Activated CD8-positive, alpha-beta memory T cell treated with anti-CD3 and anti-CD28 coated beads for 48 hours (primary cell): ENCODE measurements around the gene FAM114A2.
"Not testable (repeated sequence)": the region's sequence is repeated elsewhere in the genome, so short reads cannot be mapped to it uniquely, and the experiment has no call there.

Experiments
- DNase-seq, 3 experiments: peaks; one replicate each; pipeline ENCODE4 v3.0.0-alpha.2; 2020; ENCODE audit warnings: low read depth in 2 of 3, low spot score in 2 of 3

Gene FAM114A2

GRCh38 chr5:154049636-154050035 is 10.9 kb upstream of the FAM114A2 start:
- no peak for DNase-seq

GRCh38 chr5:154047324-154047723 is 8.6 kb upstream of the FAM114A2 start:
- DNase-seq, result no peak

- no peak for DNase-seq
Observed at GRCh38 chr5:154046486-154046885, 7.8 kb upstream of the FAM114A2 start.

GRCh38 chr5:154044581-154044980 is 5.9 kb upstream of the FAM114A2 start:
- DNase-seq, result no peak

GRCh38 chr5:154044099-154044498 is 5.4 kb upstream of the FAM114A2 start:
- no peak for DNase-seq

- no peak for DNase-seq
Observed at GRCh38 chr5:154042766-154043165, 4.1 kb upstream of the FAM114A2 start.

- DNase-seq, result no peak
Observed at GRCh38 chr5:154039458-154039829, 734 bp upstream of the FAM114A2 start.

GRCh38 chr5:154038261-154038706 is 426 bp downstream of the FAM114A2 start:
- DNase-seq, result no peak

GRCh38 chr5:154034944-154035343 is 3.8 kb downstream of the FAM114A2 start:
- no peak for DNase-seq

- no peak for DNase-seq
Observed at GRCh38 chr5:154031937-154032489, 6.7 kb downstream of the FAM114A2 start.

GRCh38 chr5:154025951-154026350 is 12.8 kb downstream of the FAM114A2 start:
- no peak for DNase-seq

GRCh38 chr5:154018919-154019318 is 19.8 kb downstream of the FAM114A2 start:
- DNase-seq, result not testable (repeated sequence)

GRCh38 chr5:154015071-154015693 is 23.5 kb downstream of the FAM114A2 start:
- DNase-seq, result no peak

- no peak for DNase-seq
Observed at GRCh38 chr5:154010660-154011059, 28.1 kb downstream of the FAM114A2 start.

GRCh38 chr5:154005648-154006047 is 33.1 kb downstream of the FAM114A2 start:
- no peak for DNase-seq

- DNase-seq, result no peak
Observed at GRCh38 chr5:154002511-154003020, 36.1 kb downstream of the FAM114A2 start.

- no peak for DNase-seq
Observed at GRCh38 chr5:154002093-154002492, 36.6 kb downstream of the FAM114A2 start.

- no peak for DNase-seq
Observed at GRCh38 chr5:154000703-154001102, 38.0 kb downstream of the FAM114A2 start.

GRCh38 chr5:153999995-154000394 is 38.7 kb downstream of the FAM114A2 start:
- DNase-seq, result no peak

GRCh38 chr5:153998768-153999167 is 39.9 kb downstream of the FAM114A2 start:
- no peak for DNase-seq

GRCh38 chr5:153998010-153998409 is 40.7 kb downstream of the FAM114A2 start:
- DNase-seq, result no peak

GRCh38 chr5:153991168-153991567 is 47.5 kb downstream of the FAM114A2 start:
- DNase-seq, result no peak

GRCh38 chr5:153988510-153988909 is 50.2 kb downstream of the FAM114A2 start:
- no peak for DNase-seq
